GM12892 (cell line): ENCODE results near the gene AMZ1.

Experiments
- POLR2A ChIP-seq: IDR thresholded peaks from 2 replicates; pipeline ENCODE4 v1.6.1; 2011; ENCODE audit warnings: low read depth, low read length, control low read depth
- POLR2AphosphoS5 ChIP-seq: IDR thresholded peaks from 2 replicates; pipeline ENCODE4 v1.6.1; 2011; ENCODE audit warnings: low read depth, low read length, control low read depth
- TAF1 ChIP-seq: IDR thresholded peaks from 2 replicates; pipeline ENCODE4 v1.6.1; 2011; ENCODE audit warnings: low read depth, mild to moderate bottlenecking, control low read depth, low read length, borderline replicate concordance

DNA sequence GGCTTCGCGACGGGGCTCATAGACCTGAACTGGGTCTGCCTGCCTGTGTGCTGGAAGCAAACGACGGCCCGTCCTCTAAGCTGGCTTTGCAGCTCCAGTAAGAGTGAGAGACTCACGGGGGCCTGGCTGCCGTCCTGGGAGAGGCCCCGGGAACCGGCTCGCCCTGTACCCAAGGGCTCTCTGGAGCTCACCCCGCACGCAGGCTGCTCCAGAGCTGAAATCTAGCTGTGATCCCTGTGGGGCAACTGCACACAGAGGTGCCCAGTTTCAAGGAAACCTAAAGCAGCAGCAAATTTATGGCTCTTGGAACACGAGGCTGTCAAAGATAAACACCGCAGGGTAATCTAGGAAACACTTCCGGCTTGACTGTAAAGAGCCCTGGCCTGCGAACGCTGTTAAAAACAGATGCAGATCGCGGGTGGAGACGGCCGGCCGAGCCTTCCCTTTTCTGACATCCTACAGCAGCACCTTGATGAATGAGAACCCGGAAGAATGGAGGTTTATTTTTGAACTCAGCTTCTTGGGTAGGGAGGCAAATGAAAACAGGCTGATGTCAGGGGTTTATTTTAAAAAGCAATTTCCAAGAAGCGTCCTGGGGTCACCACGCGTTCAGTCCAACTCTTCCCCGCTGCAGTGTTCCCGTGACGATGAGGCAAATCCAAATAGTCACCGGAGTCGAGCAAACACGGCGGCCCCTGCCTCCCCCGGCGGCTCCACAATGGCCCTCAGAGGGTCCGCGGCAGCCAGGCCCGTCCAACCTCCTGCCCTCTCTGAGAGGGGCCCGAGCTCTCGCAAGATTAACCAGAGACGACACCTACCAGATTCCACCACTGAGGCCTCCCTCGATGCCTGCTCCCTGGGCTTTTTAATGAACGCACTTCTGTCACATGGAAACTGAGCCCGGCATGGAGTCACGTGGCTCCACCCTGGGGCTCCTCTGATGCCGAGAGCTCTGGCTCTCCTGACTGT is 29.6 kb downstream of the AMZ1 start:
- TF ChIP-seq POLR2A (no peak), POLR2AphosphoS5 (no peak), TAF1 (no peak)
